Right atrium auricular region (tissue), 2 donors: ENCODE measurements around the gene MRPL55. TPM values are rescaled to one million over a fixed set of nuclear protein-coding genes. Genes with fewer than 3 reads are reported as not detected.

ENCODE experiments used
- DNase-seq: peaks from one replicate; pipeline ENCODE4 v3.0.0-alpha.2; 2019; ENCODE audit warnings: low spot score
- H3K27ac ChIP-seq, 2 donors: fragments of 200-600 bp; sonication (generic); 1 replicate in 1 of 2; 2 replicates in 1 of 2; pipeline ENCODE4 v1.5.1; 2016 to 2019
- H3K27me3 ChIP-seq, 2 donors: fragments of 200-600 bp; sonication (generic); one replicate each; pipeline versions ENCODE4 v1.5.1 to v1.6.0; 2017 to 2019
- H3K36me3 ChIP-seq: fragments of 200-600 bp; sonication (generic); one replicate; pipeline ENCODE4 v1.5.1; 2016
- H3K4me1 ChIP-seq, 2 donors: fragments of 200-600 bp; sonication (generic); one replicate each; pipeline versions ENCODE4 v1.5.1 to v1.6.0; 2017 to 2019
- H3K4me3 ChIP-seq, 2 donors: fragments of 200-600 bp; sonication (generic); 1 replicate in 1 of 2; 2 replicates in 1 of 2; pipeline ENCODE4 v1.5.1; 2017 to 2019; ENCODE audit warnings: mild to moderate bottlenecking in 1 of 2, moderate library complexity in 1 of 2
- H3K9me3 ChIP-seq, 2 donors: fragments of 200-600 bp; sonication (generic); one replicate each; pipeline ENCODE4 v1.5.1; 2019
- total RNA-seq, 2 donors: library from RNA; depleted of rRNA; stranded (reverse); fragments of >200 nt; gene quantifications; one replicate each; pipeline ENCODE4 v1.1.0, GENCODE V29; 2016
- TF ChIP-seq, protein P1 (sequence below), 2 donors: fragments of 200-600 bp; sonication (generic); IDR thresholded peaks; one replicate each; pipeline ENCODE4 v1.5.1; 2019; ENCODE audit warnings: antibody characterized with exemption in 2 of 2

Gene MRPL55
- total RNA-seq, 2 donors from 2014 or later = 76.6 to 81.2 TPM

DNA sequence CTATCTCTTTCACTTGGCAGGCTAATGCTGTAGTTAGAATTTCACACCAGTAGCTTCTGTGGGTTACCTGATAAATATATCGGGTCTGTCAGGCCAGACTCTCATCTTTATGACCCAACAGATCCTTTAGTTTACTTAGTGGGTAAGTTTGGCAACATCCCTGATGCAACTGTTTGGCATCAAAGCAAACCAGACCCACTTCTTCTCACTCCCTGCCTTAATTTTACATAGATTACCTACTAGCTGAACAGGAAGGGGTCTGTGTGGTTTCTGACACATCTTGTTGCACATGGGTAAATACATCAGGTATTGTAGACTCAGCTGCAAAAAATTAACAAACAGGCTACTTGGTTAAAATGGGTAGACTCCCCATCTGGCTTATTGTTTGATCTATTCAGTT lies 27.8 kb upstream of the MRPL55 start:
- TF ChIP-seq, protein P1, sequence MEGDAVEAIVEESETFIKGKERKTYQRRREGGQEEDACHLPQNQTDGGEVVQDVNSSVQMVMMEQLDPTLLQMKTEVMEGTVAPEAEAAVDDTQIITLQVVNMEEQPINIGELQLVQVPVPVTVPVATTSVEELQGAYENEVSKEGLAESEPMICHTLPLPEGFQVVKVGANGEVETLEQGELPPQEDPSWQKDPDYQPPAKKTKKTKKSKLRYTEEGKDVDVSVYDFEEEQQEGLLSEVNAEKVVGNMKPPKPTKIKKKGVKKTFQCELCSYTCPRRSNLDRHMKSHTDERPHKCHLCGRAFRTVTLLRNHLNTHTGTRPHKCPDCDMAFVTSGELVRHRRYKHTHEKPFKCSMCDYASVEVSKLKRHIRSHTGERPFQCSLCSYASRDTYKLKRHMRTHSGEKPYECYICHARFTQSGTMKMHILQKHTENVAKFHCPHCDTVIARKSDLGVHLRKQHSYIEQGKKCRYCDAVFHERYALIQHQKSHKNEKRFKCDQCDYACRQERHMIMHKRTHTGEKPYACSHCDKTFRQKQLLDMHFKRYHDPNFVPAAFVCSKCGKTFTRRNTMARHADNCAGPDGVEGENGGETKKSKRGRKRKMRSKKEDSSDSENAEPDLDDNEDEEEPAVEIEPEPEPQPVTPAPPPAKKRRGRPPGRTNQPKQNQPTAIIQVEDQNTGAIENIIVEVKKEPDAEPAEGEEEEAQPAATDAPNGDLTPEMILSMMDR (IDR thresholded peaks at IDR 0.05) = no peak
- Histone ChIP-seq H3K9me3 (no peaks in the 10 kb centered on the region), H3K4me1 (peaks cover 0 to 13% of the 10 kb centered on the region in 2 donors), H3K36me3 (no peaks in the 10 kb centered on the region), H3K4me3 (no peak overlapping the region), H3K27me3 (no peaks in the 10 kb centered on the region), H3K27ac (no peak overlapping the region)
- no peak for DNase-seq

DNA sequence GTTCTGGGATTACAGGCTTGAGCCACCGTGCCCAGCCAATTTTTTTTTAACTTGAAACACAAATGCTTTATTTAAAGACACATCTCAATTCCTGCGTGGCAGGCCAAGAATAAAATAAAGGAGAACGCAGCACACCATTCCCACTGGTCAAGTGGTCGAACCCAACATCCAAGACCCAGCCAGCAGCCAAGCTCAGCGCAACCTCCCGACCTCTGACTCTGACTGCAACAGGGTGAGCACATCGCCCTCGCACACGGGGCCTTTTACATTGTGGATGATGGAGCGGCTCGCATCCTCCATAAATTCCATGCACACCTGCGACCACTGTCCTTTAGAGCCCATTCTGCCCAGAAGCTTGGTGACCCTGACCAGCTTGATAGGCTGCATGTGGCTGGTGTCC lies 25.5 kb upstream of the MRPL55 start:
- H3K4me3 ChIP-seq = no peak overlapping the region
- no peaks in the 10 kb centered on the region for H3K27me3 ChIP-seq
- no peaks in the 10 kb centered on the region for H3K9me3 ChIP-seq
- no peak overlapping the region for H3K27ac ChIP-seq
- H3K36me3 ChIP-seq = no peaks in the 10 kb centered on the region
- TF ChIP-seq, protein P1 (IDR thresholded peaks at IDR 0.05) = no peak
- peaks cover 0 to 3% of the 10 kb centered on the region in 2 donors for H3K4me1 ChIP-seq
- DNase-seq = no peak

DNA sequence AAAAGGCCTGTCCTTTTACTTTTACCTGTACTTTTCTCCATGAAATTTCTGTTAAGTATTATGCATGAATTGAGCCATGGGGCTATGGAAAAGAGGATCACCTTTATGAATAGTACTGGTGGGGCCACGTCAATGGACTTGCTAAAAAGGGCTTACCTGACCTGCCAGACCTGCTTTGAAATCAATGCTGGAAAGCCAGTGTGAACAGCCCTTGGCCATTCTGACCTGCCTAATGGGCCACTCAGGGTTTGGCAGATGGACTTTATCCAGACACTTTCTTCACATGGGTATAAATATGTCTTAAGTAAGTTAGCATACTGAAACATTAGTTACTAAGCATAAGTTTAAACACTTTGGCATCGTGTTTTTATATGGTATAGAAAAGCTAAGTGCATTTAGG lies 22.7 kb upstream of the MRPL55 start:
- Histone ChIP-seq H3K9me3 (no peaks in the 10 kb centered on the region), H3K4me1 (peaks cover 0 to 3% of the 10 kb centered on the region in 2 donors), H3K27ac (no peak overlapping the region), H3K27me3 (no peaks in the 10 kb centered on the region), H3K4me3 (no peak overlapping the region), H3K36me3 (no peaks in the 10 kb centered on the region)
- TF ChIP-seq, protein P1 (IDR thresholded peaks at IDR 0.05) = no peak
- DNase-seq = no peak

DNA sequence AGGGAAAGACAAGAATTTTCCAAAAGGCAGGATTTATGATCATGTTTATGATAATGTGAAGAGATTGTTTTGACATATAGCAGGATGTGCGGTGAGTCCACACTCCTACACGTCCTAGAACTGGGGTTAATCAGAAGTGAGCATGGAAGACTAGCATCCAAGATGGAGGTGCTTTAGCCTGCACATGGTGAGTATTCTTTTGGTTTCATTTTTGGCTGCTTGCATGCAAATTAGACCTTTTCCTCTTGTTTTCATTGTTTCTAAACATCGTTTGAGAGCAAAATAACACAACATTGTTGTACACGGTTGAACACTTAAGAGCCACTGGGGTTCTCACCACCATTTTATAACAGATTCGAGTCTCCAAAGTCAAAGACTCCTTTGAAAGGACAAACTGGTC lies 16.1 kb upstream of the MRPL55 start:
- Histone ChIP-seq H3K27me3 (no peaks in the 10 kb centered on the region), H3K27ac (no peak overlapping the region), H3K9me3 (no peaks in the 10 kb centered on the region), H3K4me1 (no peaks in the 10 kb centered on the region), H3K4me3 (no peak overlapping the region), H3K36me3 (no peaks in the 10 kb centered on the region)
- TF ChIP-seq, protein P1 (IDR thresholded peaks at IDR 0.05) = no peak
- no peak for DNase-seq

DNA sequence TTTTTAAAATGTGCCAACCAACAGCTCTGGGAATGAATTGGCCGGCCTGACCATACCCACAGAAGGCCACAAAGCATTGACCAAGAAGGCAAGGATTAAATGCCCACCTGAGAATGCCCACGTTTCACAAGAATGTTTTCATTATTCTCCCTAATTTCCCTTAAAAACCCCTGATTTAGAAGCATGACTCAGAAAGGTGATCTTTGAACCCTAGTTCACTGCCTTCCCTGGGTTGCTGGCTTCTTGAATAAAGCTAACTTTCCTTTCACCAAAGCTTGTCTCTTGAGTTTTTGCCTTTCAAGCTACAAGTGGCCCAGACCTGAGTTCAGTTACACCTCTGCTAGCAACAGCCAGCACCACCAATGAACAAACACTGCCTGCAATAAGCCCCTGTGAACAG lies 14.4 kb upstream of the MRPL55 start:
- no peaks in the 10 kb centered on the region for H3K27me3 ChIP-seq
- TF ChIP-seq, protein P1 (IDR thresholded peaks at IDR 0.05) = no peak
- no peak for DNase-seq
- H3K27ac ChIP-seq = no peak overlapping the region
- H3K9me3 ChIP-seq = no peaks in the 10 kb centered on the region
- no peaks in the 10 kb centered on the region for H3K36me3 ChIP-seq
- no peak overlapping the region for H3K4me3 ChIP-seq
- no peaks in the 10 kb centered on the region for H3K4me1 ChIP-seq

DNA sequence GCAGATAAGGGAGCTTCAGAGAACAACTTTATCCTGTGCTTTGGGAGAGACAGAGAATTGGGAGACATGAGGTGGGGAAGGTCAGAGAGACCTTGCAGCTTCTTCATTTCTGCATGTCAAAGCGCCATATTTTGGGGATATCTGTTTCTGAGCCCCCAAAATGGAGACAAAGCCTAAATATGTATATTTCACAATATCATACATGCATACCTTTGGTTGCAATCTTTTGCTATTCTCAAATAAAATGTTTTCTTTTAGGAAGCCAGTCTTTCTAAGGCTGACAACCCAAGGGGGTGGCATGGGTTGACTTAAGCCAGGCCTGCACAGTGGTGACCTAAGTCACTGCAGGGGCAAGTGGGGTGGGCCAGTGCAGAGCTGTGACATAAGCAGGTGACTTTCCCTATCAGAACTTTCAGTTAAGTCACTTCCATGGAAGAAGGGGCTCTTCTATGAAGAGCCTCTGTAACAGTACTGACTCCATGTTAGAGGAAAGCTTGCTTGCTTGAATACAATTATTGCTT lies 13.9 kb upstream of the MRPL55 start:
- Histone ChIP-seq H3K36me3 (no peaks in the 10 kb centered on the region), H3K4me1 (no peaks in the 10 kb centered on the region), H3K9me3 (no peaks in the 10 kb centered on the region), H3K4me3 (no peak overlapping the region), H3K27me3 (no peaks in the 10 kb centered on the region), H3K27ac (no peak overlapping the region)
- TF ChIP-seq, protein P1 (IDR thresholded peaks at IDR 0.05) = no peak
- DNase-seq = no peak
